BJ (cell line): ENCODE results near the gene TMEM235. TPM values are rescaled to one million over a fixed set of nuclear protein-coding genes. Genes with fewer than 3 reads are reported as not detected.

Experiments used
- CTCF ChIA-PET: fragments of 350-600 bp; formaldehyde crosslinking; extraction: SDS; loops from one replicate; lab custom pipeline; 2021; ENCODE audit warnings: antibody characterized with exemption, inconsistent platforms; lab: Yijun Ruan, JAX
- POLR2A ChIA-PET: fragments of 300-600 bp; sonication (Branson Sonifier 250); formaldehyde crosslinking; extraction: SDS; loops from one replicate; lab custom pipeline; 2021; ENCODE audit warnings: antibody characterized with exemption; lab: Charles Lee
- DNase-seq: peaks from one replicate; pipeline ENCODE4 v3.0.0-alpha.2; 2011; ENCODE audit warnings: low read depth
- H3K27me3 ChIP-seq: 2 replicates; pipeline ENCODE4 v1.6.0; 2011; ENCODE audit warnings: low read length; ENCODE audit not compliant: control insufficient read depth, insufficient read depth
- H3K36me3 ChIP-seq: 2 replicates; pipeline ENCODE4 v1.5.1; 2011; ENCODE audit warnings: low read length; ENCODE audit not compliant: control insufficient read depth, insufficient read depth
- H3K4me3 ChIP-seq: 2 replicates; pipeline ENCODE4 v1.5.1; 2011; ENCODE audit warnings: low read depth, mild to moderate bottlenecking, control low read depth, low read length
- CTCF ChIP-seq: IDR thresholded peaks from 2 replicates; pipeline ENCODE4 v1.5.1; 2011; ENCODE audit warnings: low read depth, mild to moderate bottlenecking, control low read depth, inconsistent platforms, low read length, moderate library complexity; ENCODE audit not compliant: insufficient read depth
- polyA plus RNA-seq: library from polyadenylated mRNA; depleted of rRNA; stranded (reverse); fragments of >200 nt; gene quantifications from 2 replicates; pipeline ENCODE4 v1.2.3, GENCODE V29; 2011

Gene TMEM235
- polyA plus RNA-seq, 1 experiment = not detected

- no peak for DNase-seq
- Histone ChIP-seq H3K36me3 (no peaks in the 10 kb centered on the region), H3K27me3 (no peaks in the 10 kb centered on the region), H3K4me3 (peak within 1 kb of the TSS; percentile 77)
- ChIA-PET CTCF (interaction anchor here (1.1 kb wide), 1 partner anchor 42 kb away, joined by 3 read pairs; no protein-coding TSS in a partner anchor), POLR2A (no interaction called here)
- TF ChIP-seq CTCF = no peak
These were observed 17.3 kb upstream of the TMEM235 start, which contains the start of gene BIRC5 for GRCh38 chr17:78214016-78214705. Gene BIRC5, plus strand, starts transcription at chr17:78214253. Its CDS starts 64 bp downstream, at chr17:78214317.

DNA sequence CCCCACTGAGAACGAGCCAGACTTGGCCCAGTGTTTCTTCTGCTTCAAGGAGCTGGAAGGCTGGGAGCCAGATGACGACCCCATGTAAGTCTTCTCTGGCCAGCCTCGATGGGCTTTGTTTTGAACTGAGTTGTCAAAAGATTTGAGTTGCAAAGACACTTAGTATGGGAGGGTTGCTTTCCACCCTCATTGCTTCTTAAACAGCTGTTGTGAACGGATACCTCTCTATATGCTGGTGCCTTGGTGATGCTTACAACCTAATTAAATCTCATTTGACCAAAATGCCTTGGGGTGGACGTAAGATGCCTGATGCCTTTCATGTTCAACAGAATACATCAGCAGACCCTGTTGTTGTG is 16.7 kb upstream of the TMEM235 start:
- no peaks in the 10 kb centered on the region for H3K36me3 ChIP-seq
- POLR2A ChIA-PET = no interaction called here
- peak overlapping the region; percentile 77 for H3K4me3 ChIP-seq
- H3K27me3 ChIP-seq = no peaks in the 10 kb centered on the region
- no peak for TF ChIP-seq CTCF
- CTCF ChIA-PET = interaction anchor here (1.1 to 1.3 kb wide), 2 partner anchors 15 to 42 kb away, joined by 3 read pairs; no protein-coding TSS in a partner anchor
- DNase-seq = no peak

DNA sequence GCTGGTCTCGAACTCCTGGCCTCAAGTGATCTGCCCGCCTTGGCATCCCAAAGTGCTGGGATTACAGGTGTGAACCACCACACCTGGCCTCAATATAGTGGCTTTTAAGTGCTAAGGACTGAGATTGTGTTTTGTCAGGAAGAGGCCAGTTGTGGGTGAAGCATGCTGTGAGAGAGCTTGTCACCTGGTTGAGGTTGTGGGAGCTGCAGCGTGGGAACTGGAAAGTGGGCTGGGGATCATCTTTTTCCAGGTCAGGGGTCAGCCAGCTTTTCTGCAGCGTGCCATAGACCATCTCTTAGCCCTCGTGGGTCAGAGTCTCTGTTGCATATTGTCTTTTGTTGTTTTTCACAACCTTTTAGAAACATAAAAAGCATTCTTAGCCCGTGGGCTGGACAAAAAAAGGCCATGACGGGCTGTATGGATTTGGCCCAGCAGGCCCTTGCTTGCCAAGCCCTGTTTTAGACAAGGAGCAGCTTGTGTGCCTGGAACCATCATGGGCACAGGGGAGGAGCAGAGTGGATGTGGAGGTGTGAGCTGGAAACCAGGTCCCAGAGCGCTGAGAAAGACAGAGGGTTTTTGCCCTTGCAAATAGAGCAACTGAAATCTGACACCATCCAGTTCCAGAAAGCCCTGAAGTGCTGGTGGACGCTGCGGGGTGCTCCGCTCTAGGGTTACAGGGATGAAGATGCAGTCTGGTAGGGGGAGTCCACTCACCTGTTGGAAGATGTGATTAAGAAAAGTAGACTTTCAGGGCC is 11.9 kb upstream of the TMEM235 start:
- Histone ChIP-seq H3K36me3 (0 out of 2 replicates have a peak, but pooled peaks cover 1% of the 10 kb centered on the region), H3K4me3 (no peak overlapping the region), H3K27me3 (no peaks in the 10 kb centered on the region)
- POLR2A ChIA-PET = no interaction called here
- DNase-seq = no peak
- CTCF ChIA-PET = no interaction called here
- no peak for TF ChIP-seq CTCF

DNA sequence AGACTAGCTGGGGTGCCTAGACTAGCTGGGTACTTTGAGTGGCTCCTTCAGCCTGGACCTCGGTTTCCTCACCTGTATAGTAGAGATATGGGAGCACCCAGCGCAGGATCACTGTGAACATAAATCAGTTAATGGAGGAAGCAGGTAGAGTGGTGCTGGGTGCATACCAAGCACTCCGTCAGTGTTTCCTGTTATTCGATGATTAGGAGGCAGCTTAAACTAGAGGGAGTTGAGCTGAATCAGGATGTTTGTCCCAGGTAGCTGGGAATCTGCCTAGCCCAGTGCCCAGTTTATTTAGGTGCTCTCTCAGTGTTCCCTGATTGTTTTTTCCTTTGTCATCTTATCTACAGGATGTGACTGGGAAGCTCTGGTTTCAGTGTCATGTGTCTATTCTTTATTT is 8.4 kb upstream of the TMEM235 start:
- no peak for TF ChIP-seq CTCF
- ChIA-PET CTCF (interaction anchor here (0.8 kb wide), 1 partner anchor 28 kb away, joined by 3 read pairs; no protein-coding TSS in a partner anchor), POLR2A (no interaction called here)
- no peak for DNase-seq
- no peaks in the 10 kb centered on the region for H3K27me3 ChIP-seq
- 0 out of 2 replicates have a peak, but pooled peaks cover 1% of the 10 kb centered on the region for H3K36me3 ChIP-seq
- H3K4me3 ChIP-seq = no peak overlapping the region

DNA sequence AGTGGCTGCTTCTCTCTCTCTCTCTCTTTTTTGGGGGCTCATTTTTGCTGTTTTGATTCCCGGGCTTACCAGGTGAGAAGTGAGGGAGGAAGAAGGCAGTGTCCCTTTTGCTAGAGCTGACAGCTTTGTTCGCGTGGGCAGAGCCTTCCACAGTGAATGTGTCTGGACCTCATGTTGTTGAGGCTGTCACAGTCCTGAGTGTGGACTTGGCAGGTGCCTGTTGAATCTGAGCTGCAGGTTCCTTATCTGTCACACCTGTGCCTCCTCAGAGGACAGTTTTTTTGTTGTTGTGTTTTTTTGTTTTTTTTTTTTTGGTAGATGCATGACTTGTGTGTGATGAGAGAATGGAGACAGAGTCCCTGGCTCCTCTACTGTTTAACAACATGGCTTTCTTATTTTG is 7.7 kb upstream of the TMEM235 start:
- H3K4me3 ChIP-seq = no peak overlapping the region
- no peak for TF ChIP-seq CTCF
- no peaks in the 10 kb centered on the region; the same call in 1 of the 2 replicates for H3K27me3 ChIP-seq
- H3K36me3 ChIP-seq = 0 out of 2 replicates have a peak, but pooled peaks cover 1% of the 10 kb centered on the region
- DNase-seq = no peak
- ChIA-PET CTCF (interaction anchor here (0.8 to 1.3 kb wide), 2 partner anchors 27 to 681 kb away, joined by 3 read pairs; no protein-coding TSS in a partner anchor), POLR2A (no interaction called here)
